Ishikawa (cell line): ENCODE data around the gene APOM.
A peak's percentile ranks its signal among the peaks of the same experiment; 100 is the strongest.

Experiments used
- CEBPB ChIP-seq: IDR thresholded peaks from 2 replicates; pipeline ENCODE4 v1.6.1; 2012
- CREB1 ChIP-seq: IDR thresholded peaks from 2 replicates; pipeline ENCODE4 v1.6.1; 2012; ENCODE audit warnings: low read depth
- EGR1 ChIP-seq: IDR thresholded peaks from 2 replicates; pipeline ENCODE4 v1.6.1; 2012
- EP300 ChIP-seq: IDR thresholded peaks from 2 replicates; pipeline ENCODE4 v1.6.1; 2012; ENCODE audit warnings: borderline replicate concordance
- FOXM1 ChIP-seq: IDR thresholded peaks from 2 replicates; pipeline ENCODE4 v1.6.1; 2012; ENCODE audit warnings: low read depth, borderline replicate concordance
- NFIC ChIP-seq: IDR thresholded peaks from 2 replicates; pipeline ENCODE4 v1.6.1; 2012
- RAD21 ChIP-seq: IDR thresholded peaks from 2 replicates; pipeline ENCODE4 v1.6.1; 2012; ENCODE audit warnings: low read depth
- REST ChIP-seq: IDR thresholded peaks from 2 replicates; pipeline ENCODE4 v1.6.1; 2012; ENCODE audit warnings: low read depth, mild to moderate bottlenecking
- TAF1 ChIP-seq: IDR thresholded peaks from 2 replicates; pipeline ENCODE4 v1.6.1; 2012; ENCODE audit warnings: low read depth, mild to moderate bottlenecking
- TCF12 ChIP-seq: IDR thresholded peaks from 2 replicates; pipeline ENCODE4 v1.6.1; 2012; ENCODE audit warnings: low read depth
- TEAD4 ChIP-seq: IDR thresholded peaks from 2 replicates; pipeline ENCODE4 v1.6.1; 2012
- USF1 ChIP-seq: IDR thresholded peaks from 2 replicates; pipeline ENCODE4 v1.6.1; 2012
- YY1 ChIP-seq: IDR thresholded peaks from 2 replicates; pipeline ENCODE4 v1.6.1; 2012; ENCODE audit warnings: low read depth
- ZBTB7A ChIP-seq: IDR thresholded peaks from 2 replicates; pipeline ENCODE4 v1.6.1; 2012; ENCODE audit warnings: low read depth
- TF ChIP-seq, protein P1 (sequence below): IDR thresholded peaks from 2 replicates; pipeline ENCODE4 v1.6.1; 2012

The APOM gene

GRCh38 chr6:31692886-31693285 is 37.2 kb downstream of the APOM start:
- TF ChIP-seq TCF12 (no peak), NFIC (no peak), USF1 (no peak), EGR1 (no peak), CEBPB (no peak), FOXM1 (no peak), EP300 (no peak), TEAD4 (no peak), CREB1 (no peak), REST (no peak), TAF1 (no peak), YY1 (no peak), ZBTB7A (no peak), RAD21 (no peak)
- TF ChIP-seq, protein P1, sequence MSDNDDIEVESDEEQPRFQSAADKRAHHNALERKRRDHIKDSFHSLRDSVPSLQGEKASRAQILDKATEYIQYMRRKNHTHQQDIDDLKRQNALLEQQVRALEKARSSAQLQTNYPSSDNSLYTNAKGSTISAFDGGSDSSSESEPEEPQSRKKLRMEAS, result no peak

GRCh38 chr6:31693535-31693934 is 37.8 kb downstream of the APOM start:
- TF ChIP-seq EGR1 (no peak), TAF1 (no peak), TEAD4 (no peak), EP300 (no peak), ZBTB7A (no peak), NFIC (no peak), RAD21 (no peak), TCF12 (no peak), USF1 (no peak)
- TF ChIP-seq, protein P1, result no peak

DNA sequence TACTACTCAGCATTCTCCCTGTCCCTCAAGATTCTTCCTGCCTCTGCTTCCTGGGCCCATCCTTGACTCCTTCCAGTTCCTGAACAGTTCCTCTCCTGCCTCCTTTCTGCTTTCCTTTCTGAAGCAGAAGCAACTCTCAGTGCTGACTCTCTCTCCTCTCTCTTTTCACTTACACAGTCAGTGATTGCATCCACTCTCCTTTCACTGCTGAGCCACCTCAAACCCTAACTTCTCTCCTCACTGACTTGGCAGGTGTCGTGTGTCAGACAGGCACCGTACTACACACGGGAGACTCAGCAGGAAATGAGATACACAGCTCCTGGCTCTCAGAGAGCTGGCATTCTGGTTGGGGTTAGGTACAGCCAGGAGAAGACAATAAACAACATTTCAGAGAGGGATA is 41.9 kb downstream of the APOM start:
- TF ChIP-seq RAD21 (no peak), TEAD4 (no peak)

DNA sequence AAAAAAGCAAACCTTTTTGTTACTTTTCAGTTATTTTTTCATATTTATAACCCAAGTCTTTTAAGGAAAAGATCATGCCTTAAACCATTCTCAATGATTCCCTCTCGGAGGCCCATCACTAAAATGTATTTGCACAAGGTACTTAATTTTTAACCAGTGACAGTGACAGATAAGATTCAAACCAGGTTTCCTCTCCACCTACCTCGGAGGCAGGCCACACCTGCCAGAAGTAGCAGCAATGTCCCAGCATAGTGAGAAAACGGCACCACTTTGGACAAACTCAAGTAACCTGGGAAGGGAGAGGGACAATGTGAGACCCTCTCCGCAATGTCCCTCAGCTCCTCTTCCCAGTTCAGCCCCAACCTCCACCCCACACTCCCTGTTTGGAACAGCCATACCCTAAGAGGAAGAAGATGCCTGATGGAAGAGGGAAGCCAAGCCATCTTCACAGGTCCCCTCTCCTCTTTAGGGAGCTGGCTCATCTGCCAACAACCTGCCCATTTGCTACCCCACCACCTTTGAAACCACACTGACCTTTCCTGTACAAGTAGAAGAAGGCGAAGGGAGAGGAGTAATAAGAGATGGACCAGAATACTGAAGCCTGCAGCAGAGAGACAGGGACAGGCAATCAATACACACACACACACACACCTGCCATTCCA is 45.2 kb downstream of the APOM start:
- TF ChIP-seq FOXM1, result no peak
- TF ChIP-seq TEAD4, result no peak
- TF ChIP-seq CREB1, result no peak
- no peak for TF ChIP-seq TCF12
- no peak for TF ChIP-seq ZBTB7A
- no peak for TF ChIP-seq YY1
- no peak for TF ChIP-seq RAD21
- TF ChIP-seq REST, result no peak
- TF ChIP-seq EGR1, result no peak

DNA sequence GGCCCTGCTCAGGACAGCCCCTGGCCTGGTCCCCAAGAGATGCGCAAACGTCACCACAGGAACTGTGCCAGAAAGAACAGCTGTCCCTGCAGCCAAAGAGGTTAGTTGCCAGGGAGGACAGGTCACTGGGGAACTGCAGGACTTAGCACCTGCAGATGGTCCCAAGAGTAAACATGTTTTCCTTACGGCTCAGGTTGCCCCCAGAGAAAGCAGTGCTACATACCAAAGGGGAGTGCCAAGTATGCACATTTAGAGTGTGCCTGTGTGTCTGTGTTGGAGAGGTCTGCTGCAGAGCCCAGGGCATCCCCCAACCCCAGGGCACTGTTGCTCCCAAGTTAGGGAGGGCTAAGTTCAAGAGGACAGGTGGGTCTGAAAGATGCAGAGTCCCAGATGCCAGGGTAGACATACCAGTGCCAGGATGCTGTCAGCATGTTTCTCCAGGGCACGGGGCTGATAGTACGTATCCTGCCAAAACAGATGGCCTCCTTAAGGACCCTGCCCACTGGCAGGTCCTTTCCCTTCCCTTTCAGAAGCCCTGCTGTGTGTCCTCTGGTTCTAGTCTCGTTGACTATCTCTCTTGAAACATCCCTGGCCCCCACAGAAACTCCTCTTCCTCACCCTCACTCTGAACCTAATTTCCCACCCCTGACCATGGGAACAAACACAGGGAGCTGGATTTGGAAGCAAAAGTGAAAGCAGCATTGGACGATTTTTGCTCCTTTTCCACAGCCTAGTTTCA is 46.1 kb downstream of the APOM start:
- TF ChIP-seq TAF1, result no peak
- no peak; the same call in 1 of the 2 replicates for TF ChIP-seq ZBTB7A
- TF ChIP-seq, protein P1, result no peak
- no peak for TF ChIP-seq CEBPB
- no peak for TF ChIP-seq CREB1
- no peak for TF ChIP-seq TEAD4
- TF ChIP-seq NFIC, result no peak

- TF ChIP-seq REST (no peak), ZBTB7A (peak; percentile 39; the same call in 1 of the 2 replicates)
These were observed 46.7 kb downstream of the APOM start for GRCh38 chr6:31702405-31702818.
